BLaER1 (cell line): ENCODE data around the gene SH2B2.
A peak's percentile ranks its signal among the peaks of the same experiment; 100 is the strongest.

Experiments used
- H3K27ac ChIP-seq: shearing (Covaris generic); formaldehyde crosslinking; 2 replicates; pipeline ENCODE4 v1.8.1; 2022
- H3K27me3 ChIP-seq: shearing (Covaris generic); formaldehyde crosslinking; 2 replicates; pipeline ENCODE4 v1.8.1; 2022
- H3K36me3 ChIP-seq: shearing (Covaris generic); formaldehyde crosslinking; 2 replicates; pipeline ENCODE4 v1.8.1; 2022
- H3K4me1 ChIP-seq: shearing (Covaris generic); formaldehyde crosslinking; 2 replicates; pipeline ENCODE4 v1.8.1; 2022
- H3K4me2 ChIP-seq: shearing (Covaris generic); formaldehyde crosslinking; 2 replicates; pipeline ENCODE4 v1.8.1; 2022
- H3K4me3 ChIP-seq: shearing (Covaris generic); formaldehyde crosslinking; 2 replicates; pipeline ENCODE4 v1.8.1; 2022
- H3K9ac ChIP-seq: shearing (Covaris generic); formaldehyde crosslinking; 2 replicates; pipeline ENCODE4 v1.8.1; 2022
- H3K9me3 ChIP-seq: shearing (Covaris generic); formaldehyde crosslinking; 2 replicates; pipeline ENCODE4 v1.8.1; 2022
- H4K20me1 ChIP-seq: shearing (Covaris generic); formaldehyde crosslinking; 2 replicates; pipeline ENCODE4 v1.8.1; 2022
- Cebpa-rat ChIP-seq: shearing (Covaris generic); IDR thresholded peaks from 2 replicates; pipeline ENCODE4 v1.8.1; 2022

Gene SH2B2

DNA sequence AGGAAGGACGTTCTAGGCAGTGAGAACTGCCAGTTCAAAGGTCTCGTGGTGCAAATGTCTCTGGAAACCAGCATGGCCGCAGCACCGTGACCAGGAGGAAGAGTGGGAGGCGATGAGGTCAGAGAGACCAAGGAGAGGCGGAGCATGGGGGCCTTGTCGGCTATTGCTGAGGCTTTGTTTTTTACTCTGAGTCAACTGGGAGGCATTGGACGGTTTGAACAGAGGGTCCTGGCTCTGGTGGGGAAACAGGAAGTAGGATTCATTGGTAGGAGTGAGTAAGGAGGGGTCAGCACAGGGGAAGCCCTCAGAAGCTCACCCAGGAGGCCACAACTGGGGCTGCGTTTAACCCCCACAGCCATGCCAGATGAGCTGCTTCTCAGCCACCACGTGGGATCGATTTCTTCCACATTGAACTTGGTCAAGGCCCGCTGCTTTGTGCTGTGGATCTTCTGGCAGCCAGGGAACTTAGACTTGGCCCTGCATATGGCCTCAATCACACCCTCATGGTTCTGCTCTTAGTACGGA is 22.2 kb upstream of the SH2B2 start:
- no peaks in the 10 kb centered on the region for H3K9me3 ChIP-seq
- 0 out of 2 replicates have a peak, but pooled peaks cover 4% of the 10 kb centered on the region for H3K36me3 ChIP-seq
- peaks cover 35% of the 10 kb centered on the region; the same call in 1 of the 2 replicates for H4K20me1 ChIP-seq
- TF ChIP-seq Cebpa-rat = no peak
- no peak overlapping the region for H3K4me3 ChIP-seq
- no peak overlapping the region for H3K9ac ChIP-seq
- peaks cover 19% of the 10 kb centered on the region for H3K4me1 ChIP-seq
- H3K27me3 ChIP-seq = no peaks in the 10 kb centered on the region
- H3K27ac ChIP-seq = peak overlapping the region; percentile 35; the same call in 1 of the 2 replicates
- peak overlapping the region; percentile 43 for H3K4me2 ChIP-seq

DNA sequence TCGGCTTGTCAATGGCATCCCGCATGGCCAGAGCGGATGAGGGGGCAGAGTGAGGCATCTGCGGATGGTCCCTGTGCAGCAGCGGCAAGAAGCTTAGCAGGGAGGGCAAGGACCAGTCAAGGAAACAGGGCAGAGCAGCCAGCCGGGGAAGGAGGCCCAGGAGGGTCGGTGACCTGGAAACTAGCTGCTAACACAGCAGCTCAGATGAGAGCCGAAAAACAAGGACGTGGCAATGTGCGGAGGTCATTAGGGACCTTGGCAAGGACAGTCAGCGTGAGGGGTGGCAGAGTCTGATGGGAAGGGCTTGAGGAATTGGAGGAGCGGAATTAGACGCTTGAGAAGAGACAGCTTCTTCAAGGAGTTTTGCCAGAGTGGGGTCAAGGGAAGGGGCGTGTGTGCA is 20.1 kb upstream of the SH2B2 start:
- Histone ChIP-seq H4K20me1 (peaks cover 35% of the 10 kb centered on the region; the same call in 1 of the 2 replicates), H3K27me3 (no peaks in the 10 kb centered on the region), H3K36me3 (0 out of 2 replicates have a peak, but pooled peaks cover 4% of the 10 kb centered on the region), H3K4me2 (no peak overlapping the region), H3K9ac (no peak overlapping the region), H3K4me1 (peaks cover 19% of the 10 kb centered on the region), H3K27ac (no peak overlapping the region), H3K9me3 (no peaks in the 10 kb centered on the region), H3K4me3 (no peak overlapping the region)
- no peak for TF ChIP-seq Cebpa-rat

DNA sequence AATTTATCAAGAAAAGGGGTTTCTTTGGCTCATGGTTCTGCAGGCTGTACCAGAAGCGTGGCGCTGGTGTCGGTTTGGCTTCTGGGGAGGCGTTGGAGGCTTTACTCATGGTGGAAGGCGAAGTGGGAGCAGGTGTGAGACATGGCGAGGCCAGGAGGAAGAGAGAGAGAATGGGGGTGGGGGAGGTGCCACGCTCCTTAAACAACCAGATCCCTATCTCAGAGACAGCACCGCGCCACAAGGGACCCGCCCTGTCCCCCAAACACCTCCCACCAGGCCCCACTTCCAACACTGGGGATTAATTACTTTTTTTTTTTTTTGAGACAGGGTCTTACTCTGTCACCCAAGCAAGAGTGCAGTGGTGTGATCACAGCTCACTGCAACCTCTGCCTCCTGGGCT is 18.0 kb upstream of the SH2B2 start:
- H3K9ac ChIP-seq = no peak overlapping the region
- peaks cover 17% of the 10 kb centered on the region for H3K4me1 ChIP-seq
- no peak overlapping the region for H3K27ac ChIP-seq

GRCh38 chr7:102270178-102270887 is 16.3 kb upstream of the SH2B2 start:
- H3K36me3 ChIP-seq = peaks cover 18% of the 10 kb centered on the region; the same call in 1 of the 2 replicates
- no peak overlapping the region for H3K9ac ChIP-seq
- H3K4me2 ChIP-seq = no peak overlapping the region
- H3K4me1 ChIP-seq = peaks cover 10% of the 10 kb centered on the region
- H3K4me3 ChIP-seq = no peak overlapping the region
- H3K27me3 ChIP-seq = no peaks in the 10 kb centered on the region
- H4K20me1 ChIP-seq = peaks cover 40% of the 10 kb centered on the region; the same call in 1 of the 2 replicates
- H3K27ac ChIP-seq = no peak overlapping the region
- H3K9me3 ChIP-seq = no peaks in the 10 kb centered on the region
- no peak for TF ChIP-seq Cebpa-rat

More for the DNA sequence above, 18.0 kb upstream of the SH2B2 start:
- no peak for TF ChIP-seq Cebpa-rat
- Histone ChIP-seq H3K36me3 (peaks cover 2% of the 10 kb centered on the region; the same call in 1 of the 2 replicates), H4K20me1 (peaks cover 40% of the 10 kb centered on the region; the same call in 1 of the 2 replicates), H3K4me3 (no peak overlapping the region), H3K9me3 (no peaks in the 10 kb centered on the region), H3K27me3 (no peaks in the 10 kb centered on the region), H3K4me2 (no peak overlapping the region)

DNA sequence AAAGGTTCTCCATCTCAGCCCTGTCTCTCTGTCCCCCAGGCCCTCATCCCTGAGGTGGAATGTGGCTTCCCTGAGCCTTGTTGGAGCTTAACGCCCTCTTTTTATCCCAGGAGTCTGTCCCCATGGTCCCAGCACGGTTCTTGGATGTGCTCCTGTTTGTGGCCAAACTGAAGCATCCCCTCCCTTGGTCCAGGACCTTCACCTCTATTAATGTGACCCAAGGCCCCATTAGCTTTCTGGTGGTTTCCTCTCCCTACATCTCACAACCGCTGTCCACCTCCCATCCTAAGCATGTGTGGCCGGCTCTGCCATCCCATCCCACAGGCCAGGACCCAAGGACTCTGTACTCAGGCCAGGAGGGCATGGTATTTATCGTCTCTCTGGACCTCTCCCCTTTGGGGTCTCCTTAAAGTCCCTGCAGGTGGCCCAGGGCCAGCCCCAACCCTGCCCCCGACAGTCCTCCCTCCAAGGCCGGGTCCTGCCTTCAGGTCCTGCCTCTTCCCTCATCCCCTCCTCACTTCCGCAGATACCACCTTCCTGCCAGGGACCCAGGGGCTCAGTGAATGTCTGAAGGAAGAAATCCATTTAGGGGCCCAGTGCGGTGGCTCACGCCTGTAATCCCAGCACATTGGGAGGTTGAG is 15.4 kb upstream of the SH2B2 start:
- Histone ChIP-seq H4K20me1 (peaks cover 40% of the 10 kb centered on the region; the same call in 1 of the 2 replicates), H3K9ac (no peak overlapping the region), H3K4me1 (peaks cover 10% of the 10 kb centered on the region), H3K36me3 (peaks cover 20% of the 10 kb centered on the region; the same call in 1 of the 2 replicates), H3K4me3 (no peak overlapping the region), H3K4me2 (no peak overlapping the region), H3K27me3 (no peaks in the 10 kb centered on the region), H3K9me3 (no peaks in the 10 kb centered on the region), H3K27ac (0 out of 2 replicates have a peak overlapping the region, but pooled peaks have one; percentile 4)
- TF ChIP-seq Cebpa-rat = no peak

- Histone ChIP-seq H4K20me1 (peaks cover 32% of the 10 kb centered on the region; the same call in 1 of the 2 replicates), H3K4me3 (no peak overlapping the region), H3K27me3 (no peaks in the 10 kb centered on the region), H3K4me1 (peaks cover 10% of the 10 kb centered on the region), H3K36me3 (peaks cover 20% of the 10 kb centered on the region; the same call in 1 of the 2 replicates), H3K9ac (no peak overlapping the region), H3K9me3 (no peaks in the 10 kb centered on the region), H3K4me2 (peak overlapping the region; percentile 36; the same call in 1 of the 2 replicates), H3K27ac (peak overlapping the region; percentile 39; the same call in 1 of the 2 replicates)
- TF ChIP-seq Cebpa-rat = no peak
Measured at GRCh38 chr7:102272075-102272916, 14.4 kb upstream of the SH2B2 start.

DNA sequence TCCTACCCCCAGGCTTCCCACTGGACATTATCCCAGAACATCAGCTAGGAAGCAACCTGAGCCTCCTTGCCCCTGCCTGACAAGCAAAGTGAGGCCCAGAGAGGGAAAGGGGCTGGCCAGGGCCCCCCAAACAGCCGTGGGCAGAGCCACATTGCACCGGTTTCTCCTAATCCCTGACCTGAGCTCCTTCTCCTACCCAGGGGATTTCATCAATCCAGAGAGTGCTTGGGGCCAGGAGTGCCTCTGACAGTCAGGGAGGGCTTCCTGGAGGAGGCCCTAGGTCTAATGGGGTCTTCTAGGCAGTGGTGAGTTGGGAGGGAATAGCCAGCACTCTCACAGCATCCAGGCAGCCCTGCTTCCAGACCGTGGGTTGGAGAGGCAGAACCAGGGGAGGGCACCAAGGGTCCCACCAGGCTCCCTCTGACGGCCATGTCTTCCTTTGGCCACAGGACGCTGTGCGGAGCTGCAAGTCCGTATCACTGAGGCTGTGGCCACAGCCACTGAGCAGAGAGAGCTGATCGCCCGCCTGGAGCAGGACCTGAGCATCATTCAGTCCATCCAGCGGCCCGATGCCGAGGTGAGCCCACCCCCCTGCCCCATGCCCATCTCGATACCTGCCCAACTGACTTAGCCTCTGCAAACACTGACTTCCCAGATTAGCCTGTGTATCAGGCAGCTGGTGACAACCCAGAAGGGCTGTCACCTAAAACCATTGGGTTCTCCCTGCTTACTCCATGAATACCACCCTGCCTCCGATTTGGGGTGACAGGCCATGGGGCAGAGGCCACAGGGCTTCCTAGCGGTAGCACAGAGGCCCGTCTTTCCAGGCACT is 13.5 kb upstream of the SH2B2 start:
- H3K9ac ChIP-seq = no peak overlapping the region
- peaks cover 10% of the 10 kb centered on the region for H3K4me1 ChIP-seq
- no peak for TF ChIP-seq Cebpa-rat
- no peak overlapping the region for H3K4me3 ChIP-seq
- peaks cover 25% of the 10 kb centered on the region; the same call in 1 of the 2 replicates for H4K20me1 ChIP-seq
- no peaks in the 10 kb centered on the region for H3K27me3 ChIP-seq
- H3K27ac ChIP-seq = peak overlapping the region; percentile 39; the same call in 1 of the 2 replicates
- peak overlapping the region; percentile 36; the same call in 1 of the 2 replicates for H3K4me2 ChIP-seq
- H3K9me3 ChIP-seq = no peaks in the 10 kb centered on the region
- H3K36me3 ChIP-seq = peaks cover 20% of the 10 kb centered on the region; the same call in 1 of the 2 replicates
